Endothelial cell of umbilical vein (primary cell): ENCODE data around the gene LDLRAD3. TPM values are rescaled to one million over a fixed set of nuclear protein-coding genes. Genes with fewer than 3 reads are reported as not detected.
A peak's percentile ranks its signal among the peaks of the same experiment; 100 is the strongest.

Source experiments
- BruUV-seq: library from RNA; stranded (reverse); fragments of 400-500 nt; replicated peaks from 2 replicates; lab custom pipeline; 2021; lab: Mats Ljungman, UMichigan
- CTCF ChIA-PET: fragments of 300-600, 350-600 bp; sonication (Branson Sonifier 250); formaldehyde crosslinking; loops from one replicate; lab custom pipeline; 2021; ENCODE audit warnings: antibody characterized with exemption, inconsistent platforms; lab: Charles Lee
- POLR2A ChIA-PET: fragments of 300-600, 350-600 bp; sonication (Branson Sonifier 250); formaldehyde crosslinking; loops from one replicate; lab custom pipeline; 2021; ENCODE audit warnings: antibody characterized with exemption, inconsistent platforms; lab: Charles Lee
- DNase-seq: peaks from one replicate; pipeline ENCODE4 v3.0.0-alpha.2; 2011; ENCODE audit warnings: low read depth, low spot score
- FAIRE-seq: peaks from 2 replicates; lab custom pipeline; 2011; peaks lifted over from hg19 to GRCh38; lab: Jason Lieb, UNC
- H2AFZ ChIP-seq: 2 replicates; pipeline ENCODE4 v1.6.0; 2012; ENCODE audit warnings: low read depth, low read length, control low read depth, inconsistent platforms
- H3K27ac ChIP-seq: 2 replicates; pipeline ENCODE4 v1.5.1; 2011; ENCODE audit warnings: low read depth, mild to moderate bottlenecking, control low read depth, low read length, moderate library complexity; ENCODE audit not compliant: insufficient read depth
- H3K27me3 ChIP-seq, 2 experiments: 2 replicates each; pipeline versions ENCODE4 v1.6.0 to v1.6.1; 2011; ENCODE audit warnings: low read length in 2 of 2, mixed read lengths in 1 of 2; ENCODE audit not compliant: control insufficient read depth in 2 of 2, insufficient read depth in 2 of 2
- H3K36me3 ChIP-seq, 2 experiments: 2 replicates in 1 of 2; 3 replicates in 1 of 2; pipeline ENCODE4 v1.5.1; 2011; ENCODE audit warnings: low read length in 2 of 2, mild to moderate bottlenecking in 1 of 2, moderate library complexity in 1 of 2; ENCODE audit not compliant: control insufficient read depth in 2 of 2, insufficient read depth in 2 of 2; ENCODE audit errors: extremely low read depth in 1 of 2
- H3K4me1 ChIP-seq: 3 replicates; pipeline ENCODE4 v1.5.1; 2011; ENCODE audit warnings: mild to moderate bottlenecking, low read length; ENCODE audit not compliant: control insufficient read depth, insufficient read depth; ENCODE audit errors: extremely low read depth
- H3K4me2 ChIP-seq: 2 replicates; pipeline ENCODE4 v1.6.1; 2011; ENCODE audit warnings: low read length, control low read depth, mixed read lengths; ENCODE audit not compliant: insufficient read depth
- H3K4me3 ChIP-seq, 3 experiments: fragments of 200-600 bp in 1 of 3; sonication (generic), shearing (Covaris generic) in 1 of 3; replicated peaks in 1 of 3; 2 replicates each; pipeline ENCODE4 v1.5.1; 2011 to 2016; ENCODE audit warnings: control low read depth in 3 of 3, low read length in 3 of 3, mild to moderate bottlenecking in 2 of 3, inconsistent platforms in 1 of 3, low read depth in 1 of 3, moderate library complexity in 1 of 3; ENCODE audit not compliant: insufficient read depth in 1 of 3
- H3K79me2 ChIP-seq: 2 replicates; pipeline ENCODE4 v1.6.0; 2012; ENCODE audit warnings: low read length, inconsistent platforms; ENCODE audit not compliant: control insufficient read depth, insufficient read depth
- H3K9ac ChIP-seq: replicated peaks from 2 replicates; pipeline ENCODE3; 2011; ENCODE audit warnings: low read length, control low read depth; ENCODE audit not compliant: insufficient read depth; ENCODE audit errors: extremely low read depth
- H3K9me1 ChIP-seq: replicated peaks from 3 replicates; pipeline ENCODE4 v1.6.0; 2011; ENCODE audit warnings: mild to moderate bottlenecking, low read length; ENCODE audit not compliant: control insufficient read depth, insufficient read depth; ENCODE audit errors: extremely low read depth
- H3K9me3 ChIP-seq: replicated peaks from 2 replicates; pipeline ENCODE4 v1.5.1; 2012; ENCODE audit warnings: low read length, inconsistent platforms; ENCODE audit not compliant: control insufficient read depth, insufficient read depth
- H4K20me1 ChIP-seq: replicated peaks from 2 replicates; pipeline ENCODE3; 2011; ENCODE audit warnings: mild to moderate bottlenecking, low read length; ENCODE audit not compliant: control insufficient read depth, insufficient read depth; ENCODE audit errors: extremely low read depth
- CTCF ChIP-seq, 2 donors: IDR thresholded peaks; 1 replicate in 1 of 2; 2 replicates in 1 of 2; pipeline ENCODE4 v1.5.1; 2011; ENCODE audit warnings: low read length in 2 of 2, mild to moderate bottlenecking in 2 of 2, moderate library complexity in 2 of 2, control low read depth in 1 of 2, inconsistent platforms in 1 of 2, low read depth in 1 of 2; ENCODE audit not compliant: insufficient read depth in 1 of 2; ENCODE audit errors: extremely low read depth in 1 of 2
- EZH2 ChIP-seq: IDR thresholded peaks from 2 replicates; pipeline ENCODE4 v1.6.1; 2012; ENCODE audit warnings: borderline replicate concordance, low read depth, mild to moderate bottlenecking, moderate library complexity, low read length, inconsistent platforms; ENCODE audit not compliant: severe bottlenecking
- FOS ChIP-seq: IDR thresholded peaks from 2 replicates; pipeline ENCODE4 v1.6.1; 2011; ENCODE audit warnings: mild to moderate bottlenecking, low read length, moderate library complexity, borderline replicate concordance; ENCODE audit not compliant: insufficient read depth
- GATA2 ChIP-seq: IDR thresholded peaks from 2 replicates; pipeline ENCODE4 v1.7.0; 2011; ENCODE audit warnings: low read depth, mild to moderate bottlenecking, moderate library complexity, mixed read lengths, low read length; ENCODE audit not compliant: insufficient read length, insufficient read depth
- JUN ChIP-seq: IDR thresholded peaks from 2 replicates; pipeline ENCODE4 v1.6.1; 2011; ENCODE audit warnings: borderline replicate concordance, low read depth; ENCODE audit not compliant: insufficient read length, insufficient read depth
- MAX ChIP-seq: IDR thresholded peaks from 2 replicates; pipeline ENCODE4 v1.6.1; 2011; ENCODE audit not compliant: insufficient read depth, insufficient read length
- MYC ChIP-seq: IDR thresholded peaks from one replicate; pipeline ENCODE4 v1.6.1; 2011; ENCODE audit warnings: mild to moderate bottlenecking, low read depth, low read length
- POLR2A ChIP-seq: IDR thresholded peaks from 2 replicates; pipeline ENCODE4 v1.6.1; 2012; ENCODE audit warnings: low read depth, mild to moderate bottlenecking, control low read depth, low read length
- POLR2AphosphoS5 ChIP-seq: IDR thresholded peaks from 2 replicates; pipeline ENCODE4 v1.6.1; 2012; ENCODE audit warnings: low read depth, mild to moderate bottlenecking, control low read depth, low read length, moderate library complexity; ENCODE audit not compliant: insufficient read depth
- dilution Hi-C: fragments of 300-500 bp; cut with MboI; formaldehyde crosslinking; loops from one replicate; pipeline ENCODE4 v1.15.0; 2019; ENCODE audit warnings: low sequenced_read_pairs; ENCODE audit not compliant: extremely low pct_ligation_motif_present
- intact Hi-C: fragments of 100-400 bp; cut with micrococcal nuclease; formaldehyde crosslinking; loops from one replicate; pipeline ENCODE4 v1.10.0; 2022
- polyA plus RNA-seq, 4 experiments: library from polyadenylated mRNA; depleted of rRNA in 3 of 4; stranded (reverse) in 3 of 4; unstranded in 1 of 4; fragments of >200 nt; gene quantifications; 2 replicates each; pipeline versions ENCODE4 v1.2.1 to v1.2.3, GENCODE V29; 2011 to 2012; ENCODE audit warnings: missing spikeins in 1 of 4
- total RNA-seq: library from RNA; stranded (reverse); gene quantifications from 2 replicates; pipeline ENCODE4 v1.2.3, GENCODE V29; 2021

LDLRAD3 gene
- total and polyA plus RNA-seq, 2 donors (not counting 3 experiments of a cell fraction or from before 2014, with no cell fraction given), result 17.9 to 25.1 TPM

- H3K27me3 ChIP-seq, result no peaks in the 10 kb centered on the region
- no peaks in the 10 kb centered on the region for H4K20me1 ChIP-seq
- no peaks in the 10 kb centered on the region for H3K36me3 ChIP-seq
- no peaks in the 10 kb centered on the region for H3K9me1 ChIP-seq
- H3K79me2 ChIP-seq, result peaks cover 24% of the 10 kb centered on the region
- no peaks in the 10 kb centered on the region for H3K9me3 ChIP-seq
- H3K4me3 ChIP-seq, result peak overlapping the region in 1 of 3 experiments; percentile 51
- H3K9ac ChIP-seq, result peak overlapping the region; percentile 60
- intact Hi-C loops (no loop called here), dilution Hi-C loops (no loop called here)
- BruUV-seq, result no TSS peak
- peak overlapping the region; percentile 96 for H3K4me2 ChIP-seq
- CTCF ChIA-PET, result interaction anchor here (0.7 to 2.1 kb wide), 5 partner anchors 8 to 247 kb away, joined by 3 to 16 read pairs (median 7); no protein-coding TSS in a partner anchor
- DNase-seq (no peak), FAIRE-seq (no peak)
- H2AFZ ChIP-seq, result no peak overlapping the region
- H3K4me1 ChIP-seq, result peaks cover 51% of the 10 kb centered on the region
- POLR2A ChIA-PET, result no interaction called here
- TF ChIP-seq GATA2, result no peak
- TF ChIP-seq POLR2AphosphoS5, result no peak
- no peak for TF ChIP-seq MYC
- peak overlapping the region; percentile 82 for H3K27ac ChIP-seq
Measured at GRCh38 chr11:36010010-36010740, 66.3 kb downstream of the LDLRAD3 start.

- POLR2A ChIA-PET, result no interaction called here
Measured at GRCh38 chr11:36011574-36011973, 67.7 kb downstream of the LDLRAD3 start.

More at GRCh38 chr11:36011574-36011973, 67.7 kb downstream of the LDLRAD3 start:
- H2AFZ ChIP-seq, result no peak overlapping the region
- H3K36me3 ChIP-seq, result no peaks in the 10 kb centered on the region
- DNase-seq (no peak), FAIRE-seq (no peak)
- no peaks in the 10 kb centered on the region for H3K9me1 ChIP-seq
- intact Hi-C loops (no loop called here), dilution Hi-C loops (no loop called here)
- peaks cover 27% of the 10 kb centered on the region for H3K79me2 ChIP-seq
- no peak overlapping the region for H3K4me3 ChIP-seq
- H3K9me3 ChIP-seq, result no peaks in the 10 kb centered on the region
- H3K9ac ChIP-seq, result no peak overlapping the region
- no peak overlapping the region for H3K4me2 ChIP-seq
- CTCF ChIA-PET, result interaction anchor here (2.1 kb wide), 2 partner anchors 189 kb away, joined by 8 to 16 read pairs; no protein-coding TSS in a partner anchor
- no peak for TF ChIP-seq MYC
- TF ChIP-seq GATA2, result no peak
- no peak for TF ChIP-seq FOS
- TF ChIP-seq MAX, result no peak
- no peak for TF ChIP-seq POLR2AphosphoS5
- TF ChIP-seq POLR2A, result no peak
- TF ChIP-seq EZH2, result no peak
- TF ChIP-seq JUN, result no peak
- TF ChIP-seq CTCF (IDR thresholded peaks at IDR 0.05; ENCODE audit: extremely low read depth in 1 of 2, insufficient read depth in 1 of 2, low read depth in 1 of 2, low read length in 2 of 2), result no peak
- H3K27ac ChIP-seq, result no peak overlapping the region
- no TSS peak for BruUV-seq
- peaks cover 51% of the 10 kb centered on the region for H3K4me1 ChIP-seq
- no peaks in the 10 kb centered on the region for H4K20me1 ChIP-seq
- H3K27me3 ChIP-seq, result no peaks in the 10 kb centered on the region
